ENCODE measurements around the gene AFAP1L2. TPM values are rescaled to one million over a fixed set of nuclear protein-coding genes. Genes with fewer than 3 reads are reported as not detected.

AFAP1L2 gene
- total RNA-seq, 1 donor, result 0.18 TPM

DNA sequence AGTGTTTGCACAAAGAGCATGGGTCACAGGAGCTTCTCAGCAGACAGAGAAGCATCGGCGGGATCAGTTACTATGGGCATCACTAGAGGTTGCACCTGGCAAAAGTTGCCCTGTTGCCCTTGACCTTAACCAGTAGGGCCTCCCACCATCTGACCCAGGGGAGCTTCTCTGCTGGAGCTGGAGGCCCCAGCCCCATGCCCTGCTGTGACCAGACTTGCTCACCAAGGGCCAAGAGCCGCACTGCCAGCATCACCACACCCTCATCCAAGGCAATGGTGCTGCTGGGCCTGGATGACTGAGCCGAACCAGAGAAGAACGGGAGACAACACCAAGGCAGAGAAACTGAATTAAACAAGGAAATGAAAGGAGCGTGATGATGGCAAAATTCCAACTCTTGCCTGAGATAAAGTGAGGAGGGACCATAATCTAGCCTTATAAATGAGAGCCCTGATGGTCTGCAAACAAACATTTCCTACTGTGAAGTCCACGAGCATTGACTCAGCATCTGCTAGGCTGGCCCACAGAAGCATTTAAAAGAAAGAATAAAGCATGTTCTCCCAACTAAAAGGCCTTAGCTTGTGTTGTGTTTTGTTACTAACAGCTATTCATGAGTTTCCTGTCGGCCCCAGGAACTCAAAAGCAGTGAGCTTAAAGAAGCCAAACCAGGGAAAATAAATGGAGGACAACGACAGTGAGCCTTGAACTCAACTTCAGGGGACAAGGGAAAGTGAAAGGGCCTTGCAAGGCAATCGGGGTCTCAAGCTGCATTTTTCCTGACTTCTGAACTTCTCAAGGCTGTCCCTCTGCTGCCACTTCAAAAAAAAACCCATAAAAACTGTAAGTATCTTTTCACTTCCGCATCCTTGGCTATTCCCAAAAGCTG is 60.4 kb downstream of the AFAP1L2 start:
- no peak for TF ChIP-seq CTCF (IDR thresholded peaks at IDR 0.05; ENCODE audit: insufficient read depth, low read length)
- no peak overlapping the region for H3K4me3 ChIP-seq (ENCODE audit: low read depth, low read length)
- no peak for DNase-seq (ENCODE audit: low read depth)

- TF ChIP-seq CTCF (IDR thresholded peaks at IDR 0.05; ENCODE audit: insufficient read depth, low read length), result no peak
- H3K4me3 ChIP-seq (ENCODE audit: low read depth, low read length), result no peak overlapping the region
- no peak for DNase-seq (ENCODE audit: low read depth)
Measured at GRCh38 chr10:114342976-114343375, 61.3 kb downstream of the AFAP1L2 start.

- no peak for DNase-seq (ENCODE audit: low read depth)
- no peak overlapping the region for H3K4me3 ChIP-seq (ENCODE audit: low read depth, low read length)
- TF ChIP-seq CTCF (IDR thresholded peaks at IDR 0.05; ENCODE audit: insufficient read depth, low read length), result no peak
Measured at GRCh38 chr10:114340816-114341215, 63.5 kb downstream of the AFAP1L2 start.

- no peak for DNase-seq (ENCODE audit: low read depth)
- no peak for TF ChIP-seq CTCF (IDR thresholded peaks at IDR 0.05; ENCODE audit: insufficient read depth, low read length)
- H3K4me3 ChIP-seq (ENCODE audit: low read depth, low read length), result no peak overlapping the region
Measured at GRCh38 chr10:114337510-114338462, 66.5 kb downstream of the AFAP1L2 start.

- TF ChIP-seq CTCF (IDR thresholded peaks at IDR 0.05; ENCODE audit: insufficient read depth, low read length), result no peak
- no peak overlapping the region for H3K4me3 ChIP-seq (ENCODE audit: low read depth, low read length)
- no peak for DNase-seq (ENCODE audit: low read depth)
Measured at GRCh38 chr10:114336823-114337509, 67.3 kb downstream of the AFAP1L2 start.

DNA sequence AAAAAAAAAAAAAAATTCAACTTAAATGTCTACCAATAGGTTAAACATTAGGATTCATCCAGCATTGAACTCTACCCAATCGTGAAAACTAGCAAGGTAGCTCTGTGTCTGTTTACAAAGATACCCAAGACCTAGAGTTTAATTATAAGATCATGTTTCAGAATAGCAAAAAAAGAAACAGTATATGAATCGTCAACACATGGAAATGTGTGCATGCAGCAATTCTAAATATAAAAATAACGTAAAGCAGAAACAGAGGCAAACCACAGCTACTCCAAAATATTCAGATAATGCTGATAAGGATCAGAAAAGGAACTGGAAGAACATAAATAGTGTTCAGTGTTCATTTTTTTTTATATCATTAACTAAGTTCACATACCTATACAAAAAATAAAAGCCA is 68.7 kb downstream of the AFAP1L2 start:
- TF ChIP-seq CTCF (IDR thresholded peaks at IDR 0.05; ENCODE audit: insufficient read depth, low read length), result no peak
- DNase-seq (ENCODE audit: low read depth), result no peak
- H3K4me3 ChIP-seq (ENCODE audit: low read depth, low read length), result no peak overlapping the region
